Retinal pigment epithelial cell (primary cell): ENCODE measurements around the gene OR51V1.

Experiments used
- DNase-seq: peaks from one replicate; pipeline ENCODE4 v3.0.0-alpha.2; 2010; ENCODE audit warnings: low read depth
- H3K4me3 ChIP-seq: 2 replicates; pipeline ENCODE4 v1.5.1; 2011; ENCODE audit warnings: mild to moderate bottlenecking, low read length, control low read depth, moderate library complexity
- TF ChIP-seq, protein P1 (sequence below): conservative IDR thresholded peaks from 2 replicates; pipeline ENCODE4 v1.5.1; 2011; ENCODE audit warnings: low read depth, low read length, control low read depth, inconsistent platforms

OR51V1 gene

DNA sequence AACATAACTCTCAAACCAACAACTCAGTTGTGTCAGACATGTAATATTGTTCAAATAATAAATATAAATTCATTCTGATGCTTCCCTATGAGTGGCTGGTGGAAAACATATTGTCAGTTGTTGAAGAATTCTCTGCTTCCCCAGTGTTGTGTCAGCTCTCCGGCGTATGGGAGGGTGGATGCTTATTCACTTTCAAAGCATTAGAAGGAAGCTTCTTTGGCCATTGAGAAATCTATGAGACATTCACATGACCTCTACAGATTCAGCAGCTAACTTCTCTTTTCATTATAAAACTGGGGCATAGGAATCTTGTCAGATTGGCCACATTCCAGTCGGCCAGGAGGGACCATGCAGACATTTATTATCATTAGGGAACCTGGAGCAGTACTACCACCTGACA lies 2.9 kb downstream of the OR51V1 start:
- TF ChIP-seq, protein P1, sequence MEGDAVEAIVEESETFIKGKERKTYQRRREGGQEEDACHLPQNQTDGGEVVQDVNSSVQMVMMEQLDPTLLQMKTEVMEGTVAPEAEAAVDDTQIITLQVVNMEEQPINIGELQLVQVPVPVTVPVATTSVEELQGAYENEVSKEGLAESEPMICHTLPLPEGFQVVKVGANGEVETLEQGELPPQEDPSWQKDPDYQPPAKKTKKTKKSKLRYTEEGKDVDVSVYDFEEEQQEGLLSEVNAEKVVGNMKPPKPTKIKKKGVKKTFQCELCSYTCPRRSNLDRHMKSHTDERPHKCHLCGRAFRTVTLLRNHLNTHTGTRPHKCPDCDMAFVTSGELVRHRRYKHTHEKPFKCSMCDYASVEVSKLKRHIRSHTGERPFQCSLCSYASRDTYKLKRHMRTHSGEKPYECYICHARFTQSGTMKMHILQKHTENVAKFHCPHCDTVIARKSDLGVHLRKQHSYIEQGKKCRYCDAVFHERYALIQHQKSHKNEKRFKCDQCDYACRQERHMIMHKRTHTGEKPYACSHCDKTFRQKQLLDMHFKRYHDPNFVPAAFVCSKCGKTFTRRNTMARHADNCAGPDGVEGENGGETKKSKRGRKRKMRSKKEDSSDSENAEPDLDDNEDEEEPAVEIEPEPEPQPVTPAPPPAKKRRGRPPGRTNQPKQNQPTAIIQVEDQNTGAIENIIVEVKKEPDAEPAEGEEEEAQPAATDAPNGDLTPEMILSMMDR, result no peak
- H3K4me3 ChIP-seq, result no peak overlapping the region
- DNase-seq, result no peak

DNA sequence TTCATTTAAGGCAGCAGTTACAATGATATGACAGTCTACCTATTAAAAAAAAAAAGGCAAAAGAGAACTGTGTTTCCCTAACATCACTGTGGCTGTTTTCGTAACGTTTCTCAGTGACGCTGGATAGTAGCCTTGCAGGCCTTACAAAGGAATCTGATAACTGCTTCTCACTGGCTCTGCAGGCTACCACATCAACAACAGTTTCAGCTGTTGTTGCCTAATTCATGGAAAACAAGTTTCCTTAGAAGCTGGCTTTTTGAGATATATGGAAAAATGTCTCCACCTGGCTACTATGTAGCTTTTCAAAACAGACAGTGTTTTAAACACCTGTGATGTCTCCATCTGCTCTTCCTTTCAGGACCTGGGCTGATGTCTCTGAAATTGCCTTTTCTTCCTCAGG lies 3.8 kb downstream of the OR51V1 start:
- no peak overlapping the region for H3K4me3 ChIP-seq
- TF ChIP-seq, protein P1, result no peak
- no peak for DNase-seq

DNA sequence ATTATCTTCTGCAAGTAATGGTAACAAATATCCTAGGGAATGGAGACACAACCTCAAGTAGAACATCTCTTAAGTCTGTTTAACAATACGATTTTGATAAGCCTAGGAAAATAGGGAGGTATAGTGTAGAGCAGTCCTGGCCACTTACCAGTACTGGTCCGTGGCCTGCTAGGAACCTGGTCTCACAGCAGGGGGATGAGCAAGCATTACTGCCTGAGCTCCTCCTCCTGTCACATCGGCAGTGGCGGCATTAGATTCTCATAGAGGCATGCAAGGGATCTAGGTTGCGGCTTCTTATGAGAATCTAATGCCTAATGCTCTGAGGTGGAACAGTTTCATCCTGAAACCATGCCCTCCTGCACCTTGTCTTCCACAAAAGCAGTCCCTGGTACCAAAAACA lies 4.4 kb downstream of the OR51V1 start:
- no peak overlapping the region for H3K4me3 ChIP-seq
- no peak for DNase-seq
- TF ChIP-seq, protein P1, result no peak

DNA sequence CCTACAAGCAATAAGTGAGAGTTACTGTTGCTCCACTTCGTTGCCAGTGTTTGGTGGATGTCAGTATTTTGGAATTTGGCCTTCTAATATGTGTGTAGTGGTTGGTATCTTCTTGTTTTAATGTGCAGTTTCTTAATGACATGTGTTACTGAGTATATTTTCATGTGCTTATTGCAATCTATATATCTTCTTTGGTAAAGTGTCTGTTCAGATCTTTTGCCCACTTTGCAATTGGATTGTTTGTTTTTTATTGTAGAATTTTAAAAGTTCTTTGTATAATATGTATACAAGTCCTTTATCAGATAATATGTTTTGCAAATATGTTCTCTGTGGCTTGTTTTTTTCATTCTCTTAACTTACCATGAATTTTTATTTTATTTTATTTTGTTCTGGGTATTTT lies 7.7 kb downstream of the OR51V1 start:
- DNase-seq, result no peak
- TF ChIP-seq, protein P1, result no peak

DNA sequence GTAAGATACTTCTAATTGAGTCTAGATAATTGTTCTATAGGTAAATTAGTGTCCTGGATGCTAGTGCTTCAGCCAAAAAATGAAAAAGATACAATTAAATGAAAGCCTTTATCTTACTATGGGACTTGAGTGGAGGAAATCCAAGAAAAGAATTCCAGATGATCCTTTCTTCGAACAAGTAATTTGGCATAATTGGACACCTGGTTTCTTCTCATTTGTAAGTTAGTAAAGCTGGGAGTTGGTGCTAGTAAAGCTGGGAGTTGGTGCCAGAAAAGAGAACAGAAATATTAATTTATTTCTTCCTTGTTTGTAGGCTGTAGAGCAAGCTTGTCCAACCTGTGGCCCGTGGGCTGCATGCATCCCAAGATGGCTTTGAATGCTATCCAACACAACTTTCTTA lies 12.3 kb downstream of the OR51V1 start:
- TF ChIP-seq, protein P1, result no peak
- H3K4me3 ChIP-seq, result no peak overlapping the region

More for the DNA sequence above, 7.7 kb downstream of the OR51V1 start:
- no peak overlapping the region for H3K4me3 ChIP-seq

DNA sequence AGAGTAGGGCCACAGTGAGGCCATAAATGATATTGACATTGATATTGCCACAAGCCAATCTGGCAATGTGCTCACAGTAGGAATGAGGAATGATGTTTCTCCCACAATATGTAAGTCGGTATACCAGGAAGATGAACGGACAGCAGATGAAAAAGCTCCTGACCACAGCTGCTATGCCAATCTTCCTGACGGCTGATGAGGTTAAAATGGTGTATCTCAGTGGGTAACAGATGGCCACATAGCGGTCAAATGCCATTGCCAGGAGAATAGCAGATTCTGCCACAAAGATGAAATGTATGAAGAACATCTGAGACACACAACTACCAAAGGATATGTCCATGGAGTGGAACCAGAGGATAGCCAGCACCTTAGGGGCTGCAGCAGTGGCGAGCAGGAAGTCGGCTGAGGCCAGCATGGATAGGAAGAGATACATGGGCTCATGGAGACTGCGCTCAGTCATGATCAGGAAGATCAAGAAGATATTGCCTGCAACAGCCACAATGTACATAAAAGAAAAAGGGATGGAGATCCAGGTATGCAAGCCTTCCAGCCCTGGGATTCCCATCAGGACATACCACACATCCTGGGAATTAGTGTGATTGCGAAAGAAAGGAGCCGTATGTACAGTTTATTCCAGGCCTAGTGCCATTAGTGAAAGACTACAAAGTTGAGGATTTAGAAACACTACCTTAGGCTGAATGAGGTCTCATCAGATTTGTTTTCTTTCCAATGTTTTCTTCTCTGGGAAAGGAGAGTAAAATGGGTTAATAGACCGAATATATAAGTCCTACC lies 22.2 kb downstream of the OR51V1 start:
- no peak overlapping the region for H3K4me3 ChIP-seq
- DNase-seq, result no peak
- TF ChIP-seq, protein P1, result no peak

More for the DNA sequence above, 12.3 kb downstream of the OR51V1 start:
- no peak for DNase-seq

DNA sequence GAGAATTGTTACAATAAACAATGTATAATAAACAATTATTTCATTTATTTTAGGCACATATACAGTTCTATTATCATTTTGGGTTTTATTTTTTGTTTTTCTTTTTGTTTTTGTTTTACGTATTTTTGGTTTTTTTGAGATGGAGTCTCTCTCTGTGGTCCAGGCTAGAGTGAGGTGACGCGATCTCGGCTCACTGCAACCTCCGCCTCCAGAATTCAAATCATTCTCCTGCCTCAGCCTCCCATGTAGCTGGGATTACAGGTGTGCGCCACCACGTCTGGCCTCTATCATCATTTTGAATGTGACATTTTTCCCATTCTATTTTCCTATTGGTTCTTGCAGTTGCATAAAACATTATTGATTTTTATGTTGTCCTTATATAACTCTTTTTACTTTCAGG lies 25.5 kb downstream of the OR51V1 start:
- H3K4me3 ChIP-seq, result no peak overlapping the region
- TF ChIP-seq, protein P1, result no peak
- no peak for DNase-seq
